Smooth muscle cell (in vitro differentiated cells): ENCODE results near the gene GLOD5. TPM values are rescaled to one million over a fixed set of nuclear protein-coding genes. Genes with fewer than 3 reads are reported as not detected.
A peak's percentile ranks its signal among the peaks of the same experiment; 100 is the strongest.

ENCODE experiments used
- DNase-seq: peaks from one replicate; lab custom pipeline; 2025; ENCODE audit not compliant: unreplicated experiment; lab: John Stamatoyannopoulos, UW
- H2AFZ ChIP-seq: fragments of 200-600 bp; sonication (generic); 2 replicates; pipeline ENCODE4 v1.6.0; 2016; ENCODE audit warnings: antibody characterized with exemption, low read depth, mild to moderate bottlenecking
- H3F3A ChIP-seq: fragments of 200-600 bp; sonication (generic); 2 replicates; pipeline ENCODE4 v1.6.0; 2017; ENCODE audit warnings: antibody characterized with exemption, low read depth
- H3K27ac ChIP-seq: fragments of 200-600 bp; sonication (generic); 2 replicates; pipeline ENCODE4 v1.5.1; 2016; ENCODE audit warnings: low read depth, mild to moderate bottlenecking
- H3K27me3 ChIP-seq: fragments of 200-600 bp; sonication (generic); 2 replicates; pipeline ENCODE4 v1.6.1; 2016; ENCODE audit warnings: low read depth, mild to moderate bottlenecking
- H3K36me3 ChIP-seq: fragments of 200-600 bp; sonication (generic); 2 replicates; pipeline ENCODE4 v1.5.1; 2016; ENCODE audit warnings: low read depth
- H3K4me1 ChIP-seq: fragments of 200-600 bp; sonication (generic); 2 replicates; pipeline ENCODE4 v1.5.1; 2016; ENCODE audit warnings: low read depth
- H3K4me2 ChIP-seq: fragments of 200-600 bp; sonication (generic); 2 replicates; pipeline ENCODE4 v1.6.0; 2016; ENCODE audit warnings: mild to moderate bottlenecking
- H3K4me3 ChIP-seq: fragments of 200-600 bp; sonication (generic); 2 replicates; pipeline ENCODE4 v1.5.1; 2016; ENCODE audit warnings: mild to moderate bottlenecking
- H3K79me2 ChIP-seq: fragments of 200-600 bp; sonication (generic); 2 replicates; pipeline ENCODE4 v1.6.0; 2016; ENCODE audit warnings: low read depth, mild to moderate bottlenecking
- H3K9ac ChIP-seq: fragments of 200-600 bp; sonication (generic); 2 replicates; pipeline ENCODE4 v1.6.0; 2016; ENCODE audit warnings: low read depth
- H3K9me3 ChIP-seq: fragments of 200-600 bp; sonication (generic); replicated peaks from 2 replicates; pipeline ENCODE4 v1.5.1; 2016; ENCODE audit warnings: low read depth
- H4K20me1 ChIP-seq: fragments of 200-600 bp; sonication (generic); 2 replicates; pipeline ENCODE4 v1.6.0; 2016; ENCODE audit warnings: low read depth
- WGBS: methylation state at CpG from one replicate; pipeline ENCODE4 v1.1.7; 2016; ENCODE audit warnings: low lambda C conversion rate; 5-methylcytosine and 5-hydroxymethylcytosine counted together
- polyA plus RNA-seq: library from polyadenylated mRNA; unstranded; fragments of >200 nt; fragmentation: Nextera tagmentation; extraction: Ambion mirVana; gene quantifications from 2 replicates; pipeline ENCODE4 v1.2.1, GENCODE V29; 2016
- total RNA-seq: library from RNA; depleted of rRNA; stranded (reverse); fragments of >200 nt; gene quantifications from 2 replicates; pipeline ENCODE4 v1.2.3, GENCODE V29; 2014
- TF ChIP-seq, protein P1 (sequence below): fragments of 200-600 bp; sonication (generic); IDR thresholded peaks from 2 replicates; pipeline ENCODE4 v1.5.1; 2017; ENCODE audit warnings: borderline replicate concordance, mild to moderate bottlenecking, antibody characterized with exemption; ENCODE audit not compliant: insufficient read depth, poor library complexity, severe bottlenecking

GLOD5 gene
- total and polyA plus RNA-seq, 2 experiments from 2014 or later, result not detected

DNA sequence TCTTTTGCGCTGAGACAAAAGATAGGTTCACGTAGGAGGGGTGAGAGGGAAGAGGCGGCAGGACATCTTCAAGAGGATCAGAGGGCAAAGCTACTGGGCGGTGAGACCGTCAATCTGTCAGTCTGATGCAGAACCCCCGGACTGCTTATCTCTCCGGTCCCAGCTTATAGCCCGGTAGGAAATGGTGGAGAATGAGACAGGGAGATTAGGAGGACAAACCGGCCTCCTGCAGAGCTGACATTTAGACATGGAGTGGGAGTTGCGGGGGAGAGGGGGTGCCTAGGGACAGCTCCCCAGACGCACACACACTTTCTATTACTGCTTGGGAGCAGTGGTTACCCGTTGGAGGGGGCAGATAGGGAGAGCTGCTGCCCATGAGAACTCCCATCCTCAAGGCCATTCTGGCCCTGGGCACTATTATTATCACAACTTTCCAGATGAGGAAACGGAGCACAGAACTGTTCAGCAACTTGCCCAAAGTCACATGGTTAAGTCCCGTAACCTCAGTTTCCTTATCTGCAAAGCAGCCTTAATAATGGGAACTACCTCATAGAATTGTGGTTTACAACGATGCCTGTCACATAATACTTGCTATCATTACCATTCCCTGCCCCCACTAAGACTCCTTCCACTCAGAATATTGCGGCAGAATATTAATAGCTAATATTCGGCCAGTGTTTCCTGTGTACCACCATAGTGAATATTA, 39.2 kb downstream of the GLOD5 start:
- TF ChIP-seq, protein P1, sequence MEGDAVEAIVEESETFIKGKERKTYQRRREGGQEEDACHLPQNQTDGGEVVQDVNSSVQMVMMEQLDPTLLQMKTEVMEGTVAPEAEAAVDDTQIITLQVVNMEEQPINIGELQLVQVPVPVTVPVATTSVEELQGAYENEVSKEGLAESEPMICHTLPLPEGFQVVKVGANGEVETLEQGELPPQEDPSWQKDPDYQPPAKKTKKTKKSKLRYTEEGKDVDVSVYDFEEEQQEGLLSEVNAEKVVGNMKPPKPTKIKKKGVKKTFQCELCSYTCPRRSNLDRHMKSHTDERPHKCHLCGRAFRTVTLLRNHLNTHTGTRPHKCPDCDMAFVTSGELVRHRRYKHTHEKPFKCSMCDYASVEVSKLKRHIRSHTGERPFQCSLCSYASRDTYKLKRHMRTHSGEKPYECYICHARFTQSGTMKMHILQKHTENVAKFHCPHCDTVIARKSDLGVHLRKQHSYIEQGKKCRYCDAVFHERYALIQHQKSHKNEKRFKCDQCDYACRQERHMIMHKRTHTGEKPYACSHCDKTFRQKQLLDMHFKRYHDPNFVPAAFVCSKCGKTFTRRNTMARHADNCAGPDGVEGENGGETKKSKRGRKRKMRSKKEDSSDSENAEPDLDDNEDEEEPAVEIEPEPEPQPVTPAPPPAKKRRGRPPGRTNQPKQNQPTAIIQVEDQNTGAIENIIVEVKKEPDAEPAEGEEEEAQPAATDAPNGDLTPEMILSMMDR, result no peak
- Histone ChIP-seq H2AFZ (no peak overlapping the region), H3K4me1 (no peaks in the 10 kb centered on the region), H3K9ac (peak overlapping the region; percentile 80), H3K4me3 (peak overlapping the region; percentile 62), H3K79me2 (no peaks in the 10 kb centered on the region), H3K27ac (peak overlapping the region; percentile 90), H3F3A (no peaks in the 10 kb centered on the region), H4K20me1 (no peaks in the 10 kb centered on the region), H3K4me2 (peak overlapping the region; percentile 86), H3K9me3 (no peaks in the 10 kb centered on the region), H3K27me3 (no peaks in the 10 kb centered on the region), H3K36me3 (no peaks in the 10 kb centered on the region)
- 57% methylated on average over 17 of the region's 17 CpGs for WGBS
- no peak for DNase-seq

DNA sequence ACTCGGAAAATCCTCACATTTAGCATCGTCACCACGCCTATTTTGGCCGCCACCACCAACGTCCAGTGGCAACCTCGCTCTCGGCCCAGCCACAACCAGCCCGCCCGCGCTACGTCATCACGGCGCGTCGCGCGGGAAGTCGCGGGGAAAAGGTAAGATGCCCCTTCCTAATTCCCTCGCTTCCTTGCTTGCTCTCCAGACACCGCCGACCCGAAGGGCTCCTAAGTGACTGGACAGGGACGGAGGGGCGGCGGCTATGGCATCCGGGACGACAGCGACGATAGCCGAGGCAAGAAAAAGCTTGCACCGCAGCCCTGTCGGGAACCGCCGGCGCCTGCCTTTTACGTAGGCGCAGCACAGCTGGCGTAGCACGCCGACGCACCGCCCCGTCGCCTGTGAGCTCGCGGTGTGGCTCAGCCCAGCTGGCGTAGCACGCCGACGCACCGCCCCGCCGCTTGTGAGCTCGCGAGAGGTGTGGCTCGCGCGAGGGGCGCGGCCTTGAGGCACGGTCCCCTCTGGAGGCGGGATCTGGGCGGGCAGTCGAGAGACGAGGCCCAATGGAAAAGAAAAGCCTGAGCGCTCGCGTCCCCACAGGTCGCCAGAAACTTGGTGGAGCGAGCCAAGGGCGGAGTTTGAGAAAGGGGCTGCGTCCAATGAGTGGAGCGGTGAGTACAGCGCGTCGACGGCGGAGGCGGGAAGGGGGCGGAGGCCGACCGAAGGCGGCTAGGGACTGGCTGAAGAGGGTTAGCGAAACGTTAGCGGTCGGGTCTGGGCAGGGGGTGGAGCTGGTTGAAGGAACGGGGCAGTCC, 39.9 kb downstream of the GLOD5 start, which contains the start of gene HDAC6:
Gene HDAC6, plus strand, starts transcription at position 788 of the 809 bp plus-strand sequence. CDS start 626 bp downstream, outside the sequence.
- WGBS, result 39% methylated on average over 80 of the region's 89 CpGs
- Histone ChIP-seq H3K4me1 (no peaks in the 10 kb centered on the region), H3K4me3 (peak within 1 kb of the TSS; percentile 62), H3K4me2 (peak within 1 kb of the TSS; percentile 86), H4K20me1 (no peaks in the 10 kb centered on the region), H3K27me3 (no peaks in the 10 kb centered on the region), H3K79me2 (no peaks in the 10 kb centered on the region), H3K27ac (peak within 1 kb of the TSS; percentile 90), H3K36me3 (no peaks in the 10 kb centered on the region), H3K9me3 (no peaks in the 10 kb centered on the region), H3F3A (no peaks in the 10 kb centered on the region), H3K9ac (peak within 1 kb of the TSS; percentile 80), H2AFZ (peak within 1 kb of the TSS; percentile 53)
- TF ChIP-seq, protein P1, result no peak
- DNase-seq, result peak; percentile 83

- peak overlapping the region; percentile 44 for H3K4me3 ChIP-seq
- H3K79me2 ChIP-seq, result no peaks in the 10 kb centered on the region
- peak overlapping the region; percentile 75 for H3K9ac ChIP-seq
- no peaks in the 10 kb centered on the region for H3K36me3 ChIP-seq
- 34% methylated on average over 32 of the region's 40 CpGs for WGBS
- TF ChIP-seq, protein P1, result no peak
- no peaks in the 10 kb centered on the region for H3K27me3 ChIP-seq
- H3K27ac ChIP-seq, result peak overlapping the region; percentile 84
- H3F3A ChIP-seq, result no peaks in the 10 kb centered on the region
- no peaks in the 10 kb centered on the region for H3K9me3 ChIP-seq
- no peaks in the 10 kb centered on the region for H3K4me1 ChIP-seq
- no peak overlapping the region for H2AFZ ChIP-seq
- DNase-seq, result peak; percentile 55
- H3K4me2 ChIP-seq, result peak overlapping the region; percentile 48
- H4K20me1 ChIP-seq, result no peaks in the 10 kb centered on the region
Observed at GRCh38 chrX:48802089-48802904, 40.8 kb downstream of the GLOD5 start.
